Loucy (cell line): ENCODE results near the gene CFAP119.

Source experiments
- H2AFZ ChIP-seq: fragments of 200-600 bp; sonication (generic); 2 replicates; pipeline ENCODE4 v1.6.0; 2016; ENCODE audit warnings: antibody characterized with exemption, mild to moderate bottlenecking, low read length, moderate library complexity
- H3F3A ChIP-seq: fragments of 200-600 bp; 2 replicates; pipeline ENCODE4 v1.6.0; 2016; ENCODE audit warnings: antibody characterized with exemption, low read depth, mild to moderate bottlenecking
- H3K27me3 ChIP-seq: fragments of 200-600 bp; sonication (generic); 2 replicates; pipeline ENCODE4 v1.6.1; 2014; ENCODE audit warnings: low read length, mild to moderate bottlenecking; ENCODE audit not compliant: insufficient read depth, poor library complexity, severe bottlenecking
- H3K36me3 ChIP-seq: fragments of 200-600 bp; sonication (generic); 2 replicates; pipeline ENCODE4 v1.6.1; 2016; ENCODE audit warnings: low read length; ENCODE audit not compliant: insufficient read depth
- H3K4me1 ChIP-seq: fragments of 200-600 bp; sonication (generic); 2 replicates; pipeline ENCODE4 v1.5.1; 2014; ENCODE audit warnings: low read length, mild to moderate bottlenecking; ENCODE audit not compliant: insufficient read depth, poor library complexity, severe bottlenecking
- H3K4me2 ChIP-seq: fragments of 200-600 bp; sonication (generic); 2 replicates; pipeline ENCODE4 v1.6.0; 2014; ENCODE audit warnings: antibody characterized with exemption, low read length, low read depth, mild to moderate bottlenecking; ENCODE audit not compliant: poor library complexity, severe bottlenecking
- H3K4me3 ChIP-seq: fragments of 200-600 bp; sonication (generic); 2 replicates; pipeline ENCODE4 v1.5.1; 2014; ENCODE audit warnings: low read length, mild to moderate bottlenecking, mixed read lengths; ENCODE audit not compliant: poor library complexity, severe bottlenecking
- H3K79me2 ChIP-seq: fragments of 200-600 bp; sonication (generic); 2 replicates; pipeline ENCODE4 v1.6.1; 2014; ENCODE audit warnings: low read length; ENCODE audit not compliant: insufficient read depth
- H3K9ac ChIP-seq: fragments of 200-600 bp; sonication (generic); 2 replicates; pipeline ENCODE4 v1.6.0; 2014; ENCODE audit warnings: mild to moderate bottlenecking, low read depth, low read length, moderate library complexity; ENCODE audit not compliant: poor library complexity, severe bottlenecking
- H3K9me2 ChIP-seq: fragments of 200-600 bp; sonication (generic); replicated peaks from 2 replicates; pipeline ENCODE4 v1.6.1; 2016; ENCODE audit warnings: low read depth, low read length, mixed read lengths
- H3K9me3 ChIP-seq: fragments of 200-600 bp; sonication (generic); 2 replicates; pipeline ENCODE4 v1.6.1; 2014; ENCODE audit warnings: mild to moderate bottlenecking, antibody characterized with exemption, low read length, low read depth; ENCODE audit not compliant: insufficient read depth
- H4K20me1 ChIP-seq: fragments of 200-600 bp; sonication (generic); 2 replicates; pipeline ENCODE4 v1.6.0; 2014; ENCODE audit warnings: antibody characterized with exemption, low read length, mild to moderate bottlenecking; ENCODE audit not compliant: insufficient read depth, poor library complexity, severe bottlenecking
- EZH2phosphoT487 ChIP-seq: fragments of 200-600 bp; IDR thresholded peaks from 2 replicates; pipeline ENCODE4 v1.6.1; 2018; ENCODE audit warnings: antibody characterized with exemption, mild to moderate bottlenecking, moderate library complexity, borderline replicate concordance
- TF ChIP-seq, protein P1 (sequence below): fragments of 200-600 bp; sonication (generic); conservative IDR thresholded peaks from 2 replicates; pipeline ENCODE4 v1.5.1; 2014; ENCODE audit warnings: mild to moderate bottlenecking, antibody characterized with exemption, low read length

The CFAP119 gene

DNA sequence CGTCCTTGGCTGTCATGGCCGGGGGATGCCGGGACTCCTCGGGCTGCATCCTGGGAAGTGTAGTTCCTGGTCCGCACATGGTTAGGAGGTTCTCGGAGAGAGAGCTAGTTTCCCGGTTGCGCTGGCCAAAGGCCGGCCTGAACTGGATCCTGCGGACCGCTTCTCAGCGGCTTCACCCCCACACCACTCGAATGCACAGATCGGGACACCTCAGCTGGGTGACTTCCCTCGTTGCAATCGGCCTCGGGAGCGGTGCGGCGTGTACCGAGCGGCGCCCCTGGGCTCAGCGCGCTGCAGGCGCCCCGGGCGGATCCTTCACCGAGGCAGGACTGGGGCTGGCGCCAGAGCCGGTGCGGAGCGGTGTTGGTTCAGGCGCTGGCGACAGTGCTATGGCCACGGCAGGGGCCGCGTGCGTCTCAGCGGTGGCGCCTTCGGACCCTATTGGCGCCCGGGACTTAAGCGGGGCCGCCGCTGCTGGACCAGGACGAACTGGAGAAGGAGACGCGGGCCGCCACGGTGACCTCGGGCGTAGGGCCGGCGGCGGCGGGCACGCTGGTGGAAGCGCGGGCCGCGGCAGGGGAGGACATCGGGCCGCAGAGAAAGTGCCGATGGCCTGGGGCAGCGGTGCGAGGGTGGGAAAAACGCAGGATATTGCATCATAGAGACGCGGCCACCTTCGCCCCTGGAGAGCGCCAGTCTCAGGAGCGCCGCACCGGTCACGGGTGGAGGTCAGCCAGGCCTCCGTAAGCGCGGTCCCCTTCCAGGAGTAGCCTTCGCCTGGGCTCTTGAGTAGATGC is 13.7 kb upstream of the CFAP119 start:
- Histone ChIP-seq H3K4me1 (no peaks in the 10 kb centered on the region), H3K9me3 (no peaks in the 10 kb centered on the region), H3K9me2 (no peaks in the 10 kb centered on the region), H3K27me3 (no peaks in the 10 kb centered on the region), H4K20me1 (no peaks in the 10 kb centered on the region), H3K36me3 (peaks cover 34% of the 10 kb centered on the region; the same call in 1 of the 2 replicates), H3K4me3 (no peak overlapping the region), H3F3A (no peaks in the 10 kb centered on the region), H3K4me2 (no peak overlapping the region), H3K9ac (no peak overlapping the region), H2AFZ (no peak overlapping the region), H3K79me2 (no peaks in the 10 kb centered on the region)
- TF ChIP-seq EZH2phosphoT487 = no peak

DNA sequence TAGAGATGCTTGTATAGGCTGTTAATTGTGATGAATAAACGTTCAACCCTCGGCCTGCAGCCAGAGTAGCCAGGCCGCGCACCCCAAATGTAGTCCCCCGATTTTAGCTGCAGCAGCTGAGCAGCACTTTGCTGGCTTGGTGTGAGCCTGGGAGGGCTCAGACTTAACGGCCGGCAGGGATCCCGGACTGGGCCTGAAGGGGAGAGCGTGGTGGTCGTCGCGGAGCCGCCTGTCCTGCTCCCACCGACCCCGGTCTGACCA is 13.2 kb upstream of the CFAP119 start:
- no peaks in the 10 kb centered on the region for H3K79me2 ChIP-seq
- no peak overlapping the region for H3K4me2 ChIP-seq
- no peak overlapping the region for H2AFZ ChIP-seq
- no peaks in the 10 kb centered on the region for H3F3A ChIP-seq
- no peak overlapping the region for H3K4me3 ChIP-seq
- H3K27me3 ChIP-seq = no peaks in the 10 kb centered on the region
- H3K9me2 ChIP-seq = no peaks in the 10 kb centered on the region
- H4K20me1 ChIP-seq = no peaks in the 10 kb centered on the region
- H3K9me3 ChIP-seq = no peaks in the 10 kb centered on the region
- H3K4me1 ChIP-seq = no peaks in the 10 kb centered on the region
- peaks cover 39% of the 10 kb centered on the region; the same call in 1 of the 2 replicates for H3K36me3 ChIP-seq
- no peak overlapping the region for H3K9ac ChIP-seq
- no peak for TF ChIP-seq EZH2phosphoT487
- TF ChIP-seq, protein P1, sequence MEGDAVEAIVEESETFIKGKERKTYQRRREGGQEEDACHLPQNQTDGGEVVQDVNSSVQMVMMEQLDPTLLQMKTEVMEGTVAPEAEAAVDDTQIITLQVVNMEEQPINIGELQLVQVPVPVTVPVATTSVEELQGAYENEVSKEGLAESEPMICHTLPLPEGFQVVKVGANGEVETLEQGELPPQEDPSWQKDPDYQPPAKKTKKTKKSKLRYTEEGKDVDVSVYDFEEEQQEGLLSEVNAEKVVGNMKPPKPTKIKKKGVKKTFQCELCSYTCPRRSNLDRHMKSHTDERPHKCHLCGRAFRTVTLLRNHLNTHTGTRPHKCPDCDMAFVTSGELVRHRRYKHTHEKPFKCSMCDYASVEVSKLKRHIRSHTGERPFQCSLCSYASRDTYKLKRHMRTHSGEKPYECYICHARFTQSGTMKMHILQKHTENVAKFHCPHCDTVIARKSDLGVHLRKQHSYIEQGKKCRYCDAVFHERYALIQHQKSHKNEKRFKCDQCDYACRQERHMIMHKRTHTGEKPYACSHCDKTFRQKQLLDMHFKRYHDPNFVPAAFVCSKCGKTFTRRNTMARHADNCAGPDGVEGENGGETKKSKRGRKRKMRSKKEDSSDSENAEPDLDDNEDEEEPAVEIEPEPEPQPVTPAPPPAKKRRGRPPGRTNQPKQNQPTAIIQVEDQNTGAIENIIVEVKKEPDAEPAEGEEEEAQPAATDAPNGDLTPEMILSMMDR = no peak

DNA sequence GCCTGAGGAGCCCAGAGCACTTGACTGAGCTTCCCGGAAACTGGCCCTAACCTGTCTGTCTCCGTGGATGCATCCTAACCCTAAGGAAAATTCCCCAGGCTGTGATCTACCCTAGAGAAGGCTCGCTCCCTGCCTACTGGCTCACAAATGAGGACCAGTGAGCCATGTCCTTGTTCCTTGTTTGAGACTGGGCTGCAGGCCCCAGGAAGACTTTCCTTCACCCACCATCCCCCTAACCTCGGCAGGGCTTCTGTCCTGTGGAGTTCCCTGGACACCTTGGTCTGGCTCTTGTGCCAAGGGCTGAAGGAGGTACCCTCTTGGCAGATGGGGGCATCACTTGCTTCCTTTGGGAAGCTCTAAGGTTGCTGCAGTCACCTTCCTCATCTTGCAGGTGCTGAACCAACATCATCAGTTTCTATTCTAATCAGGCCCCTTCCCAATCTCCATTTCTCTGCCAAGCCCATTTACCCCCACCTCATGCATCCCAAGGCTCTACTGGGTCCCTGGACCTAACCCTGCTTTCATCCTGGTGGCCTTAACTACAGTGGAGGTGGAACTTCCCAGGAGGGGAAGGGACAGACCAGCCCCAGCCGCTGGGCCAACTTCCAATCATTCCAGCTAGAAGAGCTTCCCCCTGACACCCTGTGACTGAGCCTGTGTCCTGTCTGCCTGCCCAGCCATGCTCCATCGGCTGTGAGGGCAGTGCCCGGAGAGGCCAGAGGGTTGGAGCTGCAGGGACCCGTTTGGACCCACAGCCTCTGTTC is 12.7 kb upstream of the CFAP119 start:
- Histone ChIP-seq H3K36me3 (peaks cover 42% of the 10 kb centered on the region; the same call in 1 of the 2 replicates), H4K20me1 (no peaks in the 10 kb centered on the region), H3K27me3 (no peaks in the 10 kb centered on the region), H3K4me1 (no peaks in the 10 kb centered on the region), H3F3A (no peaks in the 10 kb centered on the region), H2AFZ (no peak overlapping the region), H3K79me2 (no peaks in the 10 kb centered on the region), H3K4me3 (no peak overlapping the region), H3K9ac (no peak overlapping the region), H3K9me2 (no peaks in the 10 kb centered on the region), H3K4me2 (no peak overlapping the region), H3K9me3 (no peaks in the 10 kb centered on the region)
- no peak for TF ChIP-seq EZH2phosphoT487
- TF ChIP-seq, protein P1 = no peak
